NCI-H2081 treated with DMSO at 0.1 percent for 48 hours (cell line): ENCODE measurements around the gene PSMG1.
"Not testable (repeated sequence)": the region's sequence is repeated elsewhere in the genome, so short reads cannot be mapped to it uniquely, and the experiment has no call there.

Experiments
- DNase-seq: peaks from one replicate; lab custom pipeline; 2025; lab: John Stamatoyannopoulos, UW

PSMG1 gene

GRCh38 chr21:39183272-39184049 is at the start of gene PSMG1:
PSMG1 (minus strand) TSS chr21:39183451; CDS start chr21:39183385, 66 bp downstream.
- peak; percentile 36 for DNase-seq

- DNase-seq, result no peak
Observed at GRCh38 chr21:39232861-39233291, 49.6 kb upstream of the PSMG1 start.

- no peak for DNase-seq
Observed at GRCh38 chr21:39224930-39225329, 41.7 kb upstream of the PSMG1 start.

- DNase-seq, result no peak
Observed at GRCh38 chr21:39221997-39222486, 38.8 kb upstream of the PSMG1 start.

- no peak for DNase-seq
Observed at GRCh38 chr21:39221282-39221996, 38.2 kb upstream of the PSMG1 start.

GRCh38 chr21:39220875-39221274 is 37.6 kb upstream of the PSMG1 start:
- DNase-seq, result not testable (repeated sequence)

GRCh38 chr21:39220150-39220549 is 36.9 kb upstream of the PSMG1 start:
- no peak for DNase-seq

- no peak for DNase-seq
Observed at GRCh38 chr21:39218082-39218409, 34.8 kb upstream of the PSMG1 start.

GRCh38 chr21:39217356-39218081 is 34.3 kb upstream of the PSMG1 start:
- DNase-seq, result peak; percentile 3

GRCh38 chr21:39216290-39216689 is 33.0 kb upstream of the PSMG1 start:
- no peak for DNase-seq

GRCh38 chr21:39215078-39215477 is 31.8 kb upstream of the PSMG1 start:
- no peak for DNase-seq

GRCh38 chr21:39209334-39209688 is 26.1 kb upstream of the PSMG1 start:
- no peak for DNase-seq

GRCh38 chr21:39208624-39209333 is 25.5 kb upstream of the PSMG1 start:
- DNase-seq, result no peak

GRCh38 chr21:39204134-39204533 is 20.9 kb upstream of the PSMG1 start:
- no peak for DNase-seq

- no peak for DNase-seq
Observed at GRCh38 chr21:39198800-39199199, 15.5 kb upstream of the PSMG1 start.

GRCh38 chr21:39197448-39198233 is 14.4 kb upstream of the PSMG1 start:
- no peak for DNase-seq

GRCh38 chr21:39196838-39197237 is 13.6 kb upstream of the PSMG1 start:
- no peak for DNase-seq

- no peak for DNase-seq
Observed at GRCh38 chr21:39196310-39196709, 13.1 kb upstream of the PSMG1 start.

GRCh38 chr21:39193380-39193779 is 10.1 kb upstream of the PSMG1 start:
- no peak for DNase-seq

GRCh38 chr21:39189857-39190604 is 6.8 kb upstream of the PSMG1 start:
- no peak for DNase-seq
